PC-3 (cell line): ENCODE results near the gene PANK4.

Source experiments
- EZH2 ChIP-seq: fragments of 300-600 bp; sonication (generic); IDR thresholded peaks from one replicate; pipeline ENCODE4 v1.6.1; 2017; ENCODE audit warnings: antibody characterized with exemption, mild to moderate bottlenecking, low read length; ENCODE audit not compliant: unreplicated experiment
- TF ChIP-seq, protein P1 (sequence below): fragments of 300-600 bp; sonication (generic); conservative IDR thresholded peaks from 2 replicates; pipeline ENCODE4 v1.5.1; 2017; ENCODE audit warnings: antibody characterized with exemption, low read depth, mild to moderate bottlenecking, low read length

DNA sequence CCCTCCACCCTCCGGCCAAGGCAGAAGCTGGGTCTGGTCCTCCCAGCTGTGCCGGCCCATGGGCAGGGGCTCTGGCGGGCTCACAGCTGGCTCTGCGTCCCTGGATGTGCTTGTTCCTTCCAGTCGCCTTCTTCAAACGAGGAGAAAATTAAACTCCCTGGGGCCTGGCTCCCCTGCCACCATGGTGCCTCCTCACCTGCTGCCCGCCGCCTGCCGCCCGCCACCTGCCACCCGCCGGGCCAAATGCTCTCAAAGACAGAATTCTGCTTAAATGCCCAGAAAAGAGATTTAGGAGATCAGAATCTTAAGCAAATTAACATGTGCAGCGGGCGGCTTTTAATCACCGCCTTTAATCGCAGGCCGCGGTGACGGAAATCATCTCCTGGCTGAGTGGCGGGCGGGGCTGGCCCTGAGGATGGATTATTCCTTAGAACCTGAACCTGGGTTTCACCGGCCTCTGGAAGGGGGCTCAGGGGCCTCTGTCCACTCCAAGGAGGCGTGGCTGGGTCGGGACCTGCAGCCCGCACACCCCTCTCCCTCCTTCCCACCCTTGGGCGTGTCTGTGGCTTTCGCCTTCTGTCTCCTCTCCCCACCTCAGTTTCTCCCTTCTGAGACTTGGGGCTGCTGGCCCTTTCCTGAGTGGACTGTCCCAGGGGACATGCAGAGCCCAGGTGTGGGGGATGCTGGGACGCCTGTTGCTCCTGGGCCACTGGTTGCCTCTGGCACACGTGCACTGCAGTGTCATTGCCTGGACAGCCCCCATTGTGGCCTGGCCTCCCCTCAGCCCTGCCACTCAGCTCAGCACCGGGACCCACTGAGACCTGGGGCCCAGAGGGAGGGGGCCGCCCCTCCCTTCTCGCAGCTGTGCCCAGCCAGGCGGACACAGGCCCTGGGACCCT, 60.8 kb downstream of the PANK4 start:
- TF ChIP-seq, protein P1, sequence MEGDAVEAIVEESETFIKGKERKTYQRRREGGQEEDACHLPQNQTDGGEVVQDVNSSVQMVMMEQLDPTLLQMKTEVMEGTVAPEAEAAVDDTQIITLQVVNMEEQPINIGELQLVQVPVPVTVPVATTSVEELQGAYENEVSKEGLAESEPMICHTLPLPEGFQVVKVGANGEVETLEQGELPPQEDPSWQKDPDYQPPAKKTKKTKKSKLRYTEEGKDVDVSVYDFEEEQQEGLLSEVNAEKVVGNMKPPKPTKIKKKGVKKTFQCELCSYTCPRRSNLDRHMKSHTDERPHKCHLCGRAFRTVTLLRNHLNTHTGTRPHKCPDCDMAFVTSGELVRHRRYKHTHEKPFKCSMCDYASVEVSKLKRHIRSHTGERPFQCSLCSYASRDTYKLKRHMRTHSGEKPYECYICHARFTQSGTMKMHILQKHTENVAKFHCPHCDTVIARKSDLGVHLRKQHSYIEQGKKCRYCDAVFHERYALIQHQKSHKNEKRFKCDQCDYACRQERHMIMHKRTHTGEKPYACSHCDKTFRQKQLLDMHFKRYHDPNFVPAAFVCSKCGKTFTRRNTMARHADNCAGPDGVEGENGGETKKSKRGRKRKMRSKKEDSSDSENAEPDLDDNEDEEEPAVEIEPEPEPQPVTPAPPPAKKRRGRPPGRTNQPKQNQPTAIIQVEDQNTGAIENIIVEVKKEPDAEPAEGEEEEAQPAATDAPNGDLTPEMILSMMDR, result no peak
- TF ChIP-seq EZH2, result no peak
